ENCODE measurements around the gene CASTOR2. TPM values are rescaled to one million over a fixed set of nuclear protein-coding genes. Genes with fewer than 3 reads are reported as not detected.

Gene CASTOR2
- total and polyA plus RNA-seq, 2 donors (not counting 3 experiments of a cell fraction or from before 2014, with no cell fraction given), result 9.6 to 25.1 TPM

DNA sequence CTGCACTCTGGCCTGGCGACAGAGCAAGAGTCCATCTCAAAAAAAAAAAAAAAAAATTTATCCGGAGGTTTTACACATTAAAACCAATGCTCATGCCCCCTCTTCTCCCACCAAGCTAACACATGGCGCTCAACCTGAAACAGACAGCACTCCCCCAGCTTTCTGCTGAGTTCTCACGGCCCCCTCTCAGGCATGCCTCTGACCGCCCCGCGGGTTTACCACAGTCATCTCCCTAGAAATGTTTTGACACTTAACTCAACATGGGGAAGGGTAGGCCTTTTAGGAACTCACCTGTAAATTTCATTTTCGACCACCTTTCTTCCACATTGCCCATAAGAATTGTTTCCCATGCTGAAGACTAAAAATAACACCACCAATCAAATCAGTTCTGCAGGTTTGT is 99.8 kb downstream of the CASTOR2 start:
- Histone ChIP-seq H2AFZ (ENCODE audit: low read depth, low read length) (no peak overlapping the region), H4K20me1 (replicated peaks; ENCODE audit: control insufficient read depth, extremely low read depth, insufficient read depth, low read length) (no peaks in the 10 kb centered on the region), H3K9ac (replicated peaks; ENCODE audit: extremely low read depth, insufficient read depth, low read length) (no peak overlapping the region), H3K4me1 (ENCODE audit: control insufficient read depth, extremely low read depth, insufficient read depth, low read length) (no peaks in the 10 kb centered on the region), H3K36me3 (ENCODE audit: control insufficient read depth in 2 of 2, extremely low read depth in 1 of 2, insufficient read depth in 2 of 2, low read length in 2 of 2) (peaks cover 0 to 33% of the 10 kb centered on the region in 2 experiments), H3K27ac (ENCODE audit: insufficient read depth, low read depth, low read length) (no peak overlapping the region), H3K79me2 (ENCODE audit: control insufficient read depth, insufficient read depth, low read length) (no peaks in the 10 kb centered on the region), H3K9me1 (replicated peaks; ENCODE audit: control insufficient read depth, extremely low read depth, insufficient read depth, low read length) (no peaks in the 10 kb centered on the region), H3K9me3 (replicated peaks; ENCODE audit: control insufficient read depth, insufficient read depth, low read length) (no peaks in the 10 kb centered on the region), H3K4me2 (ENCODE audit: insufficient read depth, low read length) (no peak overlapping the region), H3K27me3 (ENCODE audit: control insufficient read depth in 2 of 2, insufficient read depth in 2 of 2, low read length in 2 of 2) (no peaks in the 10 kb centered on the region), H3K4me3 (replicated peaks in 1 of 3; ENCODE audit: insufficient read depth in 1 of 3, low read depth in 1 of 3, low read length in 3 of 3) (no peak overlapping the region)
- TF ChIP-seq MYC (IDR thresholded peaks at IDR 0.05; ENCODE audit: low read depth, low read length) (no peak), FOS (IDR thresholded peaks at IDR 0.05; ENCODE audit: borderline replicate concordance, insufficient read depth, low read length) (no peak), POLR2AphosphoS5 (IDR thresholded peaks at IDR 0.05; ENCODE audit: insufficient read depth, low read depth, low read length) (no peak), POLR2A (IDR thresholded peaks at IDR 0.05; ENCODE audit: low read depth, low read length) (no peak), EZH2 (IDR thresholded peaks at IDR 0.05; ENCODE audit: borderline replicate concordance, low read depth, low read length, severe bottlenecking) (no peak), JUN (IDR thresholded peaks at IDR 0.05; ENCODE audit: borderline replicate concordance, insufficient read depth, insufficient read length, low read depth) (no peak), GATA2 (IDR thresholded peaks at IDR 0.05; ENCODE audit: insufficient read depth, insufficient read length, low read depth, low read length) (no peak), MAX (IDR thresholded peaks at IDR 0.05; ENCODE audit: insufficient read depth, insufficient read length) (no peak)
- TF ChIP-seq, protein P1, sequence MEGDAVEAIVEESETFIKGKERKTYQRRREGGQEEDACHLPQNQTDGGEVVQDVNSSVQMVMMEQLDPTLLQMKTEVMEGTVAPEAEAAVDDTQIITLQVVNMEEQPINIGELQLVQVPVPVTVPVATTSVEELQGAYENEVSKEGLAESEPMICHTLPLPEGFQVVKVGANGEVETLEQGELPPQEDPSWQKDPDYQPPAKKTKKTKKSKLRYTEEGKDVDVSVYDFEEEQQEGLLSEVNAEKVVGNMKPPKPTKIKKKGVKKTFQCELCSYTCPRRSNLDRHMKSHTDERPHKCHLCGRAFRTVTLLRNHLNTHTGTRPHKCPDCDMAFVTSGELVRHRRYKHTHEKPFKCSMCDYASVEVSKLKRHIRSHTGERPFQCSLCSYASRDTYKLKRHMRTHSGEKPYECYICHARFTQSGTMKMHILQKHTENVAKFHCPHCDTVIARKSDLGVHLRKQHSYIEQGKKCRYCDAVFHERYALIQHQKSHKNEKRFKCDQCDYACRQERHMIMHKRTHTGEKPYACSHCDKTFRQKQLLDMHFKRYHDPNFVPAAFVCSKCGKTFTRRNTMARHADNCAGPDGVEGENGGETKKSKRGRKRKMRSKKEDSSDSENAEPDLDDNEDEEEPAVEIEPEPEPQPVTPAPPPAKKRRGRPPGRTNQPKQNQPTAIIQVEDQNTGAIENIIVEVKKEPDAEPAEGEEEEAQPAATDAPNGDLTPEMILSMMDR (IDR thresholded peaks at IDR 0.05; ENCODE audit: extremely low read depth in 1 of 2, insufficient read depth in 1 of 2, low read depth in 1 of 2, low read length in 2 of 2), result no peak
- CTCF ChIA-PET, result no interaction called here
- intact Hi-C loops (cut with micrococcal nuclease) (no loop called here), dilution Hi-C loops (cut with MboI; ENCODE audit: extremely low pct_ligation_motif_present, low sequenced_read_pairs) (no loop called here)
- no peak for DNase-seq (ENCODE audit: low read depth, low spot score)
- no peak for FAIRE-seq
- POLR2A ChIA-PET, result no interaction called here
- BruUV-seq (replicated peaks), result no TSS peak

All from endothelial cell of umbilical vein (primary cell).